ENCODE data around the gene HOXA6. TPM values are rescaled to one million over a fixed set of nuclear protein-coding genes. Genes with fewer than 3 reads are reported as not detected.

HOXA6 gene
- total and polyA plus RNA-seq, 4 experiments from 2014 or later: not detected

DNA sequence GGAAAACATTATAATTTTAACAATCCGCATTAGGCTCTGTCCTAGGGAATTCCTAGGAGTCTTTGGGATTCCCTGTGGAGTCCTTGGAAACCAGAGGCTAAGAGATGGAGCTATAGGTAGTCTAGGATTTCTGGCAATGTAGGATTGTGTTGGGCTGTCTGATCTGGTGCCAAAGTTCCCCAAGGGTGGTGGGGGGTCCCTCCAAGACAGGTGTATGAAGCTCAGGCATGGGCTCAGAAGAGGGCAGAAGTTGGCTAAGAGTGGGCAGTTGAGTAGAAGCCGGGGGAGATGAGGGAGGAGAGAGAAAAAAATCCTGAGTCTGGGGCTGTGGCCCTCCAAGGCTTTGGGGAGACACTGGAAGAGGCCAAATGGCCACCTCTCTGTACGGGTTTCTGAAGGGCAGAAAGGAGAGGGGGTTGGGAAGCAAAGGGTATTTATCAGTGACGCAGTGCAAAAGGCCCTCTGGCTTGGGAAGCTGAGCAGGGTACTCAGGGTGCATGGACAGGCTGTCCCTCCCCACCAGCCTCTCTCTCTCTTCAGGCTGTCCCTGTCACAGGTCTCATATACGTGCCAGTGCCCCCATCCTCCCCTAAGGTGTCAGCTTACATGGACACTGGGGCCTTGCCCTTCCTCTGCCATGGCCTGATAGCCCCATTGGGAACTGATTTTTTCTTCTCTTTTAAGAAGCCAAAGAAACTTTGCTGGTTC lies 929 bp downstream of the HOXA6 start:
- no peak for DNase-seq
- Histone ChIP-seq H3K27ac (ENCODE audit: low read depth, low read length) (no peak overlapping the region), H3K27me3 (ENCODE audit: insufficient read depth, low read length) (peaks cover 52% of the 10 kb centered on the region), H3K9me3 (ENCODE audit: control insufficient read depth in 1 of 2, low read length in 2 of 2) (no peaks in the 10 kb centered on the region), H3K4me3 (ENCODE audit: low read length in 2 of 2) (no peak overlapping the region), H3K4me1 (ENCODE audit: insufficient read depth, low read length) (peaks cover 15% of the 10 kb centered on the region), H3K36me3 (ENCODE audit: insufficient read depth, low read length) (no peaks in the 10 kb centered on the region)
- Mint-ChIP-seq H3K36me3 (no peaks in the 10 kb centered on the region), H3K4me1 (peaks cover 9 to 28% (median 21%) of the 10 kb centered on the region in 4 donors), H3K4me3 (no peak overlapping the region), H3K27me3 (peaks cover 45 to 53% of the 10 kb centered on the region in 2 donors), H3K9me3 (no peaks in the 10 kb centered on the region), H3K27ac (peak overlapping the region in 2 of 7 donors; percentile 23 to 73)
- intact Hi-C loops (cut with micrococcal nuclease): loop anchor here (5.0 kb wide), 1 partner anchor 114 kb away; no protein-coding TSS in a partner anchor
- CTCF ChIA-PET (ENCODE audit: partially characterized antibody): interaction anchor here (1.5 kb wide), 1 partner anchor 11 kb away, joined by 3 read pairs; no protein-coding TSS in a partner anchor
- POLR2A ChIA-PET (ENCODE audit: partially characterized antibody): no interaction called here

DNA sequence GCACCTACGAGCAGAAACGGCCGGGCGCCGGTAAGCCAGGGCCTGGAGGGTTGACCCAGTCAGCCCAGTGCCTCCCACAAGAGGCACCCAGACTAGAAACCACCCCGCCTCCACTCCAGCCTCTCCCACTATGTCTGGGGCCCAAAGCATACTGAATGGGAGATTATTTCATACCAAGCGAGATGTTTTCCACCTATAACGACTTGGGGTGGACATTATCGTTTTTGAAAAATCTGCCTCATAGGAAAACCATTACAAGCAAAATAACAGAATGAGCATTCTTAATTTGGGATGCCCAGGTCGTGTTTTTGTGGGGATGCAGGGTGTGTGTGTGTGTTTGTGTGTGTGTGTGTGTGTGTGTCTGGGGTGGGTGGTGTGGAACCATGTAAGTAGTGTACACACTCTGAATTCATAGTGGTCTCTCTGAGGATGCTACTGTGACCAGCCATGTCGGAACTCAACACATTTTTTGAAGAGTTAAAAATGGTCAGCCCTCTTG lies 1.6 kb downstream of the HOXA6 start:
- Mint-ChIP-seq H3K9me3 (no peaks in the 10 kb centered on the region), H3K4me1 (peaks cover 3 to 21% (median 15%) of the 10 kb centered on the region in 4 donors), H3K27ac (no peak overlapping the region), H3K36me3 (no peaks in the 10 kb centered on the region), H3K27me3 (peaks cover 38 to 51% of the 10 kb centered on the region in 2 donors), H3K4me3 (no peak overlapping the region)
- no peaks in the 10 kb centered on the region for H3K36me3 ChIP-seq (ENCODE audit: insufficient read depth, low read length)
- DNase-seq: no peak
- H3K9me3 ChIP-seq (ENCODE audit: control insufficient read depth in 1 of 2, low read length in 2 of 2): no peaks in the 10 kb centered on the region
- POLR2A ChIA-PET (ENCODE audit: partially characterized antibody): no interaction called here
- CTCF ChIA-PET (ENCODE audit: partially characterized antibody): no interaction called here
- intact Hi-C loops (cut with micrococcal nuclease): loop anchor here (5.0 kb wide), 1 partner anchor 114 kb away; no protein-coding TSS in a partner anchor
- no peak overlapping the region for H3K4me3 ChIP-seq (ENCODE audit: low read length in 2 of 2)
- no peak overlapping the region for H3K27ac ChIP-seq (ENCODE audit: low read depth, low read length)
- H3K4me1 ChIP-seq (ENCODE audit: insufficient read depth, low read length): peaks cover 8% of the 10 kb centered on the region
- H3K27me3 ChIP-seq (ENCODE audit: insufficient read depth, low read length): peaks cover 45% of the 10 kb centered on the region

DNA sequence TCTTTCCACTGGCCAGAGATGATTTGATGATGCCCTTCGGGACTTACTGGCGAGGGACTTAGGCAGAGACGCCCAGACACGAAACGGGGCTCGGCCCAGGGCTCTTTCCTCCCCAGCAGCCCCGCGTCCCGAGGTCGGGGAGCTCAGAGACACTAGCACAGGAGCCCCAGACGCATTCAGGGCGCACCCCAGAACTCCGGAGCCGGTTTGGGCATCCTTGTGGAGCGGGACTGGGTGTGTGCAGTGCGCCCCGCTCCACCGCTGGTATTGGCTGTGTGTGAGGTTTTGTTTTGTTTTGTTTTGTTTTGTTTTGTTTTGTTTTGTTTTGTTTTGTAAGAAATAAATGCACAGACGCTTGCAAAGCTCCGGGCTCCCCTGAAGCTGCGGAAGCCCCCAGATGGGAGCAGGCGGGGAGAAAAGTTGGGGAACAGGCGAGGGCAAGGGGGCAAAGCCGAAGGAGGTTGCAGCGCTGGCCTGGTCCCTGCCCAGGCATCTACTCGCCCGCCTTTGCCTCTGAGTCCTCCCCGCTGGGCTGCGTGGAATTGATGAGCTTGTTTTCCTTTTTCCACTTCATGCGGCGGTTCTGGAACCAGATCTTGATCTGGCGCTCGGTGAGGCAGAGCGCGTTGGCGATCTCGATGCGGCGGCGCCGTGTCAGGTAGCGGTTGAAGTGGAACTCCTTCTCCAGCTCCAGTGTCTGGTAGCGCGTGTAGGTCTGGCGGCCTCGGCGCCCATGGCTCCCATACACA lies 2.2 kb downstream of the HOXA6 start:
- POLR2A ChIA-PET (ENCODE audit: partially characterized antibody): no interaction called here
- no peak for DNase-seq

DNA sequence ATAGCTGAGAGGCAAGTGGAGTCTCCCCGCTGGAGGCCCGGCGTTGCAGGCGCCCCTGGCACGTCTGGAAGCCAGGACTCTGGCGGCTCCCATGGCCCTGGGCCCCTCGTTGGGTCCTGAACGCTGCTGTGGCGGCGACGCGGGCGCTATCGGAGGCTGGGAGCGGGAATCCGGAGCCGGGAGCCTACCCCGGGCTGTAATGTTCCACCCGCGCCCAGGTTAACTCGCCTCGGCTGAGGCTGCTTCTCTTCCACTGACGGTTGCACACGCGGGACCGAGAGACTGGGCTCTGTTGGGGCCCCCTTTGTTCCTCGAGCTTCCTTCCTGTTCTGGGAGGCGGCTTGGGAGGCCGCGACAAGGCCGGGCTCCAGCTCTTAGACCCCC lies 2.8 kb downstream of the HOXA6 start:
- Histone ChIP-seq H3K27ac (ENCODE audit: low read depth, low read length) (no peak overlapping the region), H3K36me3 (ENCODE audit: insufficient read depth, low read length) (no peaks in the 10 kb centered on the region), H3K9me3 (ENCODE audit: control insufficient read depth in 1 of 2, low read length in 2 of 2) (no peaks in the 10 kb centered on the region), H3K4me3 (ENCODE audit: low read length in 2 of 2) (no peak overlapping the region), H3K27me3 (ENCODE audit: insufficient read depth, low read length) (peaks cover 34% of the 10 kb centered on the region), H3K4me1 (ENCODE audit: insufficient read depth, low read length) (no peaks in the 10 kb centered on the region)
- Mint-ChIP-seq H3K4me1 (peaks cover 0 to 12% (median 9%) of the 10 kb centered on the region in 4 donors), H3K4me3 (no peak overlapping the region), H3K9me3 (no peaks in the 10 kb centered on the region), H3K36me3 (no peaks in the 10 kb centered on the region), H3K27ac (no peak overlapping the region), H3K27me3 (peaks cover 33 to 43% of the 10 kb centered on the region in 2 donors)
- ChIA-PET CTCF (ENCODE audit: partially characterized antibody) (interaction anchor here (1.0 to 1.4 kb wide), 2 partner anchors 12 to 458 kb away, joined by 3 read pairs; no protein-coding TSS in a partner anchor), POLR2A (ENCODE audit: partially characterized antibody) (no interaction called here)
- no peak for DNase-seq
- intact Hi-C loops (cut with micrococcal nuclease): loop anchor here (5.0 kb wide), 1 partner anchor 112 kb away; no protein-coding TSS in a partner anchor

More for the DNA sequence above, 2.2 kb downstream of the HOXA6 start:
- no peaks in the 10 kb centered on the region for H3K9me3 ChIP-seq (ENCODE audit: control insufficient read depth in 1 of 2, low read length in 2 of 2)
- Mint-ChIP-seq H3K36me3 (no peaks in the 10 kb centered on the region), H3K4me3 (no peak overlapping the region), H3K9me3 (no peaks in the 10 kb centered on the region), H3K27ac (no peak overlapping the region), H3K4me1 (peaks cover 0 to 15% (median 10%) of the 10 kb centered on the region in 4 donors), H3K27me3 (peaks cover 34 to 48% of the 10 kb centered on the region in 2 donors)
- no peak overlapping the region for H3K4me3 ChIP-seq (ENCODE audit: low read length in 2 of 2)
- H3K4me1 ChIP-seq (ENCODE audit: insufficient read depth, low read length): peaks cover 2% of the 10 kb centered on the region
- H3K36me3 ChIP-seq (ENCODE audit: insufficient read depth, low read length): no peaks in the 10 kb centered on the region
- intact Hi-C loops (cut with micrococcal nuclease): loop anchor here (5.0 kb wide), 1 partner anchor 113 kb away; no protein-coding TSS in a partner anchor
- CTCF ChIA-PET (ENCODE audit: partially characterized antibody): interaction anchor here (0.6 to 1.0 kb wide), 2 partner anchors 12 to 288 kb away, joined by 3 read pairs; no protein-coding TSS in a partner anchor
- no peak overlapping the region for H3K27ac ChIP-seq (ENCODE audit: low read depth, low read length)
- H3K27me3 ChIP-seq (ENCODE audit: insufficient read depth, low read length): peaks cover 39% of the 10 kb centered on the region

DNA sequence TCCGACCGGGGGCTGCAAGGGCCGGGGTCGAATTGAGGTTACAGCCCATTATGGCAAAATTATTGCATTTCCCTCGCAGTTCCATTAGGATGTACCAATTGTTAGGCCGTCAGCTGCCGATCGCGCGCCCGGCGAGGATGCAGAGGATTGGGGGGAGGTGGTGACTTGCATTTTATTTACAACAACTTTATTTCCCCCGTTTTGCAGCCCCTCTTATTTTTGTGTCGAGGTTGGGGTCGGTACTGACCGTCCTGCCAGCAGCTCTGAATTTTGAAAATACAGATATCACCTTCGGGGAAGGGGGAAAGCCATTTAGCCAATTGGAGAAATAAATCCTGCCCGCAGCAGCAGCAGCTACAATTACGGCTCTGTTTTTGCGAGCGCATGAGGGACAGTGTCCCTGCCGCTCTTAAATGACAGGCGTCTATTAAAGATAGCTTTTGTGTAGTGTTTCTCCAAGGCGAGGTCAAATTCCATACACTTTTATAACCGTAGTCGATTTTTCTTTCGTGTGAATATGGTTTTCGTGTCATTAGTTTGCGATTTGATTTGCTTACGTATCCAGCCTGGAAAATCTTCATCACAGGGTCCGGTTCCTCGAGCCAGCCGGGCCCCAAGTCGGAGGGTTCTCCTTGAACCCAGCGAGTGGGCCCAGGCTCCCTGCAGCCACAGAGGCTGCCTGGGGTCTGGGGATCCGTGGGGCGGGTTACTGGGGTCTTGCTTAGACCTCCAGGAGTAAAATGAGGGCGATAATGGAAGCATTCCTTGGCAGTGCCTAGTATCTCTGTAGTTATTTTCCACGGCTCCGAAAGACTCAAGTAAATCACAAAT lies 3.4 kb downstream of the HOXA6 start:
- H3K4me3 Mint-ChIP-seq: peak overlapping the region in 1 of 8 donors; percentile 13
- intact Hi-C loops (cut with micrococcal nuclease): no loop called here
- peaks cover 28% of the 10 kb centered on the region for H3K27me3 ChIP-seq (ENCODE audit: insufficient read depth, low read length)

DNA sequence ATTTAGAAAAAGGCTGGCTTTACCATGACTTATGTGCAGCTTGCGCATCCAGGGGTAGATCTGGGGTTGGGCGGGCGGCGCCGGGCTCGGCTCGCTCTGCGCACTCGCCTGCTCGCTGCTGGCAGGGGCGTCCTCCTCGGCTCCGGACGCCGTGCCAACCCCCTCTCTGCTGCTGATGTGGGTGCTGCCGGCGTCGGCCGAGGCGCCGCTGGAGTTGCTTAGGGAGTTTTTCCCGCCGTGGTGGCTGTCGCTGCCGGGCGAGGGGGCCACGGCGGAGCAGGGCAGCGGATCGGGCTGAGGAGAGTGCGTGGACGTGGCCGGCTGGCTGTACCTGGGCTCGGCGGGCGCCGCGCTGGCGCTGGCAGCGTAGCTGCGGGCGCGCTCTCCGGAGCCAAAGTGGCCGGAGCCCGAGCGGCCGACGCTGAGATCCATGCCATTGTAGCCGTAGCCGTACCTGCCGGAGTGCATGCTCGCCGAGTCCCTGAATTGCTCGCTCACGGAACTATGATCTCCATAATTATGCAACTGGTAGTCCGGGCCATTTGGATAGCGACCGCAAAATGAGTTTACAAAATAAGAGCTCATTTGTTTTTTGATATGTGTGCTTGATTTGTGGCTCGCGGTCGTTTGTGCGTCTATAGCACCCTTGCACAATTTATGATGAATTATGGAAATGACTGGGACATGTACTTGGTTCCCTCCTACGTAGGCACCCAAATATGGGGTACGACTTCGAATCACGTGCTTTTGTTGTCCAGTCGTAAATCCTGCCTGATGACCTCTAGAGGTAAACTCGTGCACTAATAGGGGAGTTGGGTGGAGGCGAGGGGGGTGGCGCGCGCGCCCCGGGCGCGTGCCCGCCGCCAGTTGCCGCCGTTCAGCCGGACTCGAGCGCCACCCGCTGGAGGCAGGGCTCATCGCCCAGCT lies 4.3 kb downstream of the HOXA6 start, which contains the start of gene HOXA5:
Gene HOXA5 (minus strand): TSS at position 659 of the 927 bp plus-strand sequence. CDS start 74 bp downstream, at position 585.
- Histone ChIP-seq H3K36me3 (ENCODE audit: insufficient read depth, low read length) (no peaks in the 10 kb centered on the region), H3K9me3 (ENCODE audit: control insufficient read depth in 1 of 2, low read length in 2 of 2) (no peaks in the 10 kb centered on the region), H3K4me1 (ENCODE audit: insufficient read depth, low read length) (no peaks in the 10 kb centered on the region), H3K27ac (ENCODE audit: low read depth, low read length) (no peak within 1 kb of the TSS), H3K4me3 (ENCODE audit: low read length in 2 of 2) (no peak within 1 kb of the TSS), H3K27me3 (ENCODE audit: insufficient read depth, low read length) (peaks cover 20% of the 10 kb centered on the region)
- CTCF ChIA-PET (ENCODE audit: partially characterized antibody): interaction anchor here (0.8 to 1.4 kb wide), 4 partner anchors 19 to 461 kb away, joined by 3 read pairs; no protein-coding TSS in a partner anchor
- POLR2A ChIA-PET (ENCODE audit: partially characterized antibody): no interaction called here
- Mint-ChIP-seq H3K9me3 (no peaks in the 10 kb centered on the region), H3K27me3 (peaks cover 22 to 36% of the 10 kb centered on the region in 2 donors), H3K27ac (no peak within 1 kb of the TSS), H3K36me3 (no peaks in the 10 kb centered on the region), H3K4me3 (peak within 1 kb of the TSS in 4 of 8 donors; percentile 13 to 52 (median 16)), H3K4me1 (peaks cover 0 to 9% (median 7%) of the 10 kb centered on the region in 4 donors)
- DNase-seq: no peak
- intact Hi-C loops (cut with micrococcal nuclease): no loop called here

More for the DNA sequence above, 3.4 kb downstream of the HOXA6 start:
- no peaks in the 10 kb centered on the region for H3K36me3 ChIP-seq (ENCODE audit: insufficient read depth, low read length)
- no peaks in the 10 kb centered on the region for H3K4me1 ChIP-seq (ENCODE audit: insufficient read depth, low read length)
- Mint-ChIP-seq H3K36me3 (no peaks in the 10 kb centered on the region), H3K27me3 (peaks cover 29 to 39% of the 10 kb centered on the region in 2 donors), H3K9me3 (no peaks in the 10 kb centered on the region), H3K4me1 (peaks cover 0 to 12% (median 9%) of the 10 kb centered on the region in 4 donors), H3K27ac (no peak overlapping the region)
- no peak overlapping the region for H3K4me3 ChIP-seq (ENCODE audit: low read length in 2 of 2)
- CTCF ChIA-PET (ENCODE audit: partially characterized antibody): interaction anchor here (0.8 to 1.4 kb wide), 5 partner anchors 13 to 462 kb away, joined by 3 read pairs; no protein-coding TSS in a partner anchor
- no peaks in the 10 kb centered on the region for H3K9me3 ChIP-seq (ENCODE audit: control insufficient read depth in 1 of 2, low read length in 2 of 2)
- H3K27ac ChIP-seq (ENCODE audit: low read depth, low read length): no peak overlapping the region
- no peak for DNase-seq
- POLR2A ChIA-PET (ENCODE audit: partially characterized antibody): no interaction called here
